GM15510 (cell line): ENCODE measurements around the gene OLFM1.

Experiments
- POLR2A ChIP-seq: IDR thresholded peaks from 3 replicates; pipeline ENCODE4 v1.6.1; 2011; ENCODE audit warnings: borderline replicate concordance; ENCODE audit not compliant: insufficient read length; ENCODE audit errors: extremely low read depth

OLFM1 gene

DNA sequence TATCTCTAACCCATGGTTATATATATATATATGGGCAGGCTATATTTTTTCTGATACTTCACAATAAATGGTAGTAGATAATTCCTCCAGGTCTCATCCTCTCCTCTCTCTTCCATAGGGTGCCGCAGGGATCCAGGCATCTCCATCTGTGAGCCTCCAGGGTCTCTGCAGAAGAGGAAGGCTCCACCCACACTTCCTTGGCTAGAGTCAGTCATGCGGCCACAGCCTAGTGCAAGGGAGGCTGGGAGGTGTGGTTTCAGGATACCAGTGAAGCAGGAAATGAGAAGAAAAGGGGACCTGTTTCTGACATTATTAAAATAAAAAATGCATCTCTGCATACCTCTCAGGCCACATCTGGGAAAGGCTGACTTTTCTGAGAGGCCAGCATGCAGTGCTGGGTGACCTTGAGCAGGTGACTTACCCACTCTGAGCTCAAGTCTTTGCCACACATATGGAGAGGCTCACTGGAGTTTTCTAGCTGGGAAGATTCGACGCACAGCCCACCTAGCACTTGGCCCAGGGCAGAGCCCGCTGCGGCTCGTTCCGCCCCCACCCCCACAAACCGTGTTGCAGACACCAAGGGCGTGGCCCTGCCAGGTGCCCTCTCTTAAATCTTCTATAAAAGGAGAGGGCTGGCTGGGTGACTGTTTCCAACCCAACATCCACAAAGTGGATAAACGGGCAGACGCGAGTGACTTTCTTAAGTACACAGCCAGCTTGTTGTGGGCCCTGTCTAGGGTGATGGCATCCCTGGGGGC, 47.9 kb downstream of the OLFM1 start:
- no peak for TF ChIP-seq POLR2A

DNA sequence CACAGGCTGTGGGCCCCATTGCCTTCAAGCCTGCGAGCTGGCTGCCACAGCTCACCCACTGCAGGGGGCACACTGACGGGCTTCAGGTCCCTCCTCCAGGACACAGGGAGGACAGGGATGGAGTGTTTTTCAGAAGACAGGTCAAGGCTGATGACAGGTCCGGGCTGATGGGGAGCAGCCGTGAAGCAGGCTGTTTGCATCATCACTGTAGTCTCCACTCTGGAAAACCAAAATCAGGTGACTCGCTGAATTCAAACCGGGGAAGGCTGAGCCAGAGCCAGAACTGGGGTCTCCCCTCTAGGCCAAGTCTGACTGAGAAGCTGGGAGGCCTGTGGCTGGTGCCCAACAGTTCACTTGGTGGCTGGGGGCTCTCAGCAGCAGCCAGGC, 48.5 kb downstream of the OLFM1 start:
- no peak for TF ChIP-seq POLR2A

DNA sequence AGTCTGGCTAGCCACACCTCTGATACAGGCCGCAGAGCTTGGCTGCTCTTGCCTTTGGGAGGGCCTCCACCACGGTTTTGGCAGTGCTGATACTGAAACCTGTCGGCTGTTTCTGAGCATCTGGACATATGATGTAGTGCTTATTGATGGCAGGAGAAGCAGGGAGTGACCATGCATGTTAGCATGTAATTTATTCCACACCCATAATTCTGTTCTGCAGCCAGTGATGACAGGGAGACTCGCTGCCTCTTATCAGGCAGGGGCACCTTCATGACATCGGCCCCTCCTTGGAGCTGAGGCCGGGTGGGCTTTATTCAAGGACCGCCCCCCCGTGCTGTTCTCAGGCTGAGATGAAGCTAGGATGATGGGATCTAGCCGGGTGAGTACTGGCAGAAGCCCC, 49.0 kb downstream of the OLFM1 start:
- no peak for TF ChIP-seq POLR2A

DNA sequence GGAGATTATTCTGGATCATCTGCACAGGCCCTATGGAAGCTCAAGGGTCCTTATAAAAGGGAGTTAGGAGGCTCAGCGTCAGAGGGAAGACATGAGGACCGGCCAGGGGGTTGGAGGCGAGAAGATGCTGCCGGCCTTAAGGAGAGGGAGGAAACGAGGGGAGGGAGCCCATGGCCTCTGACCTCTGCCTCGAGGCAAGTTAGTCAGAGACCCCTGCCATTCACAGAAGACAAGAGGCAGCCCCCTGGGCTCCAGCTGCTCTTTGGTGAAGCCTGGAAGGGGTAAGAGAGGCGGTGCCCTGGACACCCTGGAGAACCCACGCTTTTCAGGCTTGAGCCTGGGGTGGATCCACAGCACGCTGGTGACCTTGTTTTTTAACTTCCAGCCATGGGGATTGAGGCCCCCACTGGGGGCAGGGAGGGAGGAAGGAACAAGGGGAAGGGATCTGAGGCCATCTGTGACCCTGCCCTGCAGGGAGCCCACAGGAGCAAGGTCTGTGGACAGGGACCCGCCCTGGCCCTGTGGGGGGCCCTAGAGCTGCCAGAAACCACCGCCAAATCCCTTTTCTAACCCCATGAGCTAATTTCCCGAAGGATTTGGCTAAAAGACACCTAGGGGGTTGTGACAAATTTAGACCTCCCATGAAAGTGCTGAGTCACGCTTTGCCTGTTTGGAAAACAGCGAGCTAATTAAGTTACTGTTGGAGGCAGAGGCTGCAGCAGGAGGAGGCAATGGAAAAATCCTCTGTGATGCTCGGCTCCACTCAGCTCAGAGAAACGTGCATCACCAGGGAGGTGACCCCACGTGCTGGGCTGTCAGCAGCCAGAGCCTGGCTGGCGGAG, 49.7 kb downstream of the OLFM1 start:
- TF ChIP-seq POLR2A, result no peak

DNA sequence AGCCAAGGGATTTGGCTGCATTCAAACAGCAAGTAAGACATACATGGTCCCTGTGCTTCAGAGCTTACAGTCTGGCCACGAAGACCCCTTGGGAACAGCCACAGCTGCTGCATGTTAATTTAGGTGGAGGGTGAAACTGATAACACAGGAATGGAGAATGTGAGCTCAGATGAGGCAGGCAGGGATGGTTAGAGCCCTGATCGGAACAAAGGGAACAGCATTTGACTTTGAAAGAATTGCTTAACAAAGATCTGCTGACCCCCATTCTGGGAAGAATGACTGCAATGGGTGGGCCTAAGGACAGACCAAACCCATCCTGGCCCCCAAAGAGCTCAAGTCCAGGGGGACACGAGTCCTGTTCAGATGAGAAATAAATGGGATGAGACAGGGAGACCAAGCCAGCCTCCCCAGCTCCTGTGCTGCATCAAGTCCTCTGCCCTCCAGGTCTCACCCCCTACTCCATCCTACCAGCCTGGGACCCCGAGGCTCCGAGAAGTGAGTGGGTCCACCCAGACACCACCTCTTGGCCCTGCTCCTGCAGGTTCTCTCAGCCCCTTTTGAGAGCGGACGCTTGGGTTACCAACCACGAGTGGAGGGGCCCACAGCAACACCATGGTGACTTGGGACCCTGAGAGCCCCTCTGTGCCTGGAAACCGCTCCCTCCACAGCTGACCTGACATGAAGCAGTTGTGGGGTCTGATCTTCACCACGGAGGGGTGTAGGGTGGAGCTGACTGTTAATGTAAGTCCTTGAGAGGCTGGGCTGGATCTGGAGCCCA, 50.8 kb downstream of the OLFM1 start:
- no peak for TF ChIP-seq POLR2A

DNA sequence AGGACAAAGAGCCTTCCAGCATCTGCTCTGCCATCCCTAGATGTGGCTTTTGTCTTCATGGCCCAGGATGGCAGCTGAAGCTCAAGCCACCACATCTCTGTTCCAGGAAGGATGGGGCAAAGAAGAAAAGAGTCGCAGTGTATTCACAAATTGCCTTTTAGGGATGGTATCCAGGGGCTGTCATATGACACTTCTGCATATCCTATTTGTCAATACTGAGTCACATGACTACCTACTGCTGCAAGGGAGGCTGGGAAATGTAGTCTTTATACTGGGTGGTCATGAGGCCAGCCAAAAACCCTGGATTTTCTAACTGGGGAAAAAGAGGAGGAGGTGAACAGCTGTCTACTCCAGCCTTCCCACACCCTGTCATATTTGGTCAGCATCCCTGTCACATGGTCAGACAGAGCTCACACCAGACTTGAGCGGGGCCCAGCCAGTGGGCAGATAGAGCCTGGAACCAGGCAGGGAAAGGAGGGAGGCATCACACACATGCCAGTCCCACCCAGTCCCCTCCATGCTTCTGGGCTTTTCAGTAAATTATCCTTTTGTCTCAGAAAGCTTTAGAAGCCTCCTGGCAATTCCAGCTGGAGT, 52.0 kb downstream of the OLFM1 start:
- no peak for TF ChIP-seq POLR2A

DNA sequence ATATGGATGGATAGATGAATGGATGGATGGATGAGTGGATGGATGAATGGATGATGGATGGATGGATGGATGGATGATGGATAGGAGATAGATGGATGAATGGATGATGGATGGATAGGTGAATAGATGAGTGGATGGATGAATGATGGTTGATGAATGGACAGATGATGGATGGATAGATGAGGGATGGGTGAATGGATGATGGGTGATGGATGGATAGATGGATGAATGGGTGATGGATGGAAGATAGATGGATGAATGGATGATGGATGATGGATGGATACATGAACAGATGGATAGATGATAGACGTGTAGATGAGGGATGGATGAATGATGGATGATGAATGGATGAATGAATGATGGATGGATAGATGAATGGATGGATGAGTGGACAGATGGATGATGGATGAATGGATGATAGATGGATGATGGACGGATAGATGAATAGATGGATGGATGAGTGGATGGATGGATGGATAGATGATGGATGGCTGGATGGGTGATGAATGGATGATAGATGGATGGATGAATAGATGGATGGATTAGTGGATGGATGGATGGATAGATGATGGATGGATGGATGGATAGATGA, 53.8 kb downstream of the OLFM1 start:
- no peak for TF ChIP-seq POLR2A

DNA sequence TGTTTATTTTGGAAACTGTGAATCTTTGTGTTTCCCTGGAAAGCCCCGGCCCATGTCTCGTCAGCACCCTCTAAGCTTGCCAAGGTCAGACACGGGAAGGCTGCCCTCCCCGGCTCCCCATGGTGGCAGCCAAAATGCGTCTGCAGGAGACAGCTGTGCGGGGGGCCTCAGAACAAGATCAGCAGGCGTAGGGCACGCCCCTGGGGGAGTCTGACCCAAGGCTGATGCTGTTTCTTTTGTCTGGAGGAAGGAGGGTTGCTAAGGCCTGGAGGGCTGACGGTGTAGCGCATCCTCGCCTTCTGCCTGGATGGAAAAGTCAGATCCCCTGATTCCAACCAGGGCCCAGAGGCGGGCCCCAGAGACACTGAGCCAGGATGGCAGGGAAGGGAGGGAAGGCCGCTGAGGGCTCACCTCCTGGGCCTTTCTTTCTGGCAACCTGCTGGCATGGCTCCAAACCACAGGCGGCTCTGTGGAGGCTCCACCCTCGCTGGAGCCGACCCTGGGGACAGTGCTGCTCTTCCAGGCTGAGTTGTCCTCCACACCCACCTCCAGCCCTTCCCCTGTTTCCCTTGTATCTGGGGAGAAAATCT, 57.2 kb downstream of the OLFM1 start:
- TF ChIP-seq POLR2A, result no peak

DNA sequence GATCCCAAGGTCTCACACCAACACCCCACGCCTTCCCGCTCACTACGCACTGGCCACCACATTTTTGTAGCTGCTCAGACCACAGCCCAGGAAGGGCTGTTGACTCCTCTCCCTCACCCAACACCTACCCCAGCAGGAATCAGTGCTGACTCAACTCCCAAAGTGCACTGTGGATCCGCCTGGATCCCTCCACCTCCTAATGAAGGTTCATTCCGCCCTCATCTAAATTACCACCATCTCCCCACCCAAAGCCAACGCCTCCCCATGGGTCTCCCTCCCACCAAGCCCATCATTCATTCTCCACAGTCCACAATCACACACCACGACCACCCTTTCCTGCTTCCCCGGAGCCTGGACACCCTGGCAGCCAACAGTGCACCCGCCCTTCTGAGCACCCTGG, 57.8 kb downstream of the OLFM1 start:
- TF ChIP-seq POLR2A, result no peak

DNA sequence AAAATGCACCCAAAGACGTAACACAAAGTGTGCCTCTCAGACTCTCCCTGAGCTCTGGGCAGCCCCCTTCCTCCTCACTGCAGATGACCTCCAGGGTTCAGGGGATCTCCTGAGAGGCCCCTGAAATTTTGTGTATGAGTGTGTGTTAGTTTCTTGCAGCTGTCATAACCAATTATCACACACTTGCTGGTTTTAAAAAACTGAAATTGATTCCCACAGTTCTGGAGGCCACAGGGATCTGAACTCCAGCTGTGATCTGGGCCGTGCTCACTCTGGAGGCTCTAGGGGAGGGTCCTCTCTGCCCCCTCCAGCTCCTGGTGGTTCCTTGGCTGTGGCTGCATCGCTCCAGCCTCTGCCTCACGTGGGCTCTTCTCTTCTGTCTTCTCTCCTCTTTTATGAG, 58.8 kb downstream of the OLFM1 start:
- no peak for TF ChIP-seq POLR2A

DNA sequence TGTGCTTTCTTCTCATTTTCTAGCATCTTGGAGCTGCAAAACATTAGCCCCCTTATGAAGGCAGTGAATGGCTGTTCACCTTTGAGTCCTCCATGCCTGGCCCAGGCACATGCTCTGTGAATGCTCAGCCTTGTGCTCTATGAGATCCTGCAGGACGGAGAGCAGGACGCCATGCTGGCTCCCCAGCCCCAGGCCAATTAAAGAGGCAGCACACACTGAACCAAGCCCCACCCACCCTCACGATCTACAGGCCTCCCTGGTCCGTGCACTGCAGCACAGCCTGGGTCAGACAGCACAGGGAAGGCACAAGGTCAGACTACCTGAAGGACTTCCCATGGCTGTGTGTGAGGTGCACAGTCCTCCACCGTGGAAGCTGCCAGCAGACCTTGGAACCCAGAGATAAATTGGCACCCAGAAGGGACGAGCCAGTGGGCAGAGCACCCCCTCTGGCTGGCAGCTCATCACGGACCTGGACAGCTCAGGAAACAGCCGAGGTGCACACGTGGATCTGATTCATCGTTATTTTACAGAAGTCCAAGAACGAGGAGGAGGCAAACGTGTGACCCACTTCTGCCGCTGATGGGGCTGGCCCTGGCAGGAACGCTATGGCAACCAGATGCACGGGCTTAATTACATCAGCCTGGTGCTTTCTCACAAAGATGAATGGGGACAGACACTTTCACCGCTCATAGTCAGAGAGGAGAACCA, 59.5 kb downstream of the OLFM1 start:
- no peak for TF ChIP-seq POLR2A

DNA sequence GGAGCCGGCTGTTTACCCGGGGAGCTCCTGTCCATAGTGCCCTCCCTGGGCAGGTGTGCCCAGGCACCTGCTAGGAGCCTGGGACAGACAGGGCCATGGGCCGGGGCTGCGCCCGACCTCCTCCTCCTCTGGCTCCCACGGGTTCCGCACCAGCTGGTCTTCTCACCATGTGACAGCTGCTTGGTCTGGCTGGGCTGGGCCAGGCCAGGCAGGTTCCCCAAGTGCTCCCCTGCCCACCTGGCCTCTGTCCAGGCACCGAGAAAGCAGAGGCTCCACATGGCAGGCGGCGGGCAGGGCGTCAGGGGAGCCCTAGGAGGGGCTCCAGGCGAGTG, 60.0 kb downstream of the OLFM1 start:
- TF ChIP-seq POLR2A, result no peak

DNA sequence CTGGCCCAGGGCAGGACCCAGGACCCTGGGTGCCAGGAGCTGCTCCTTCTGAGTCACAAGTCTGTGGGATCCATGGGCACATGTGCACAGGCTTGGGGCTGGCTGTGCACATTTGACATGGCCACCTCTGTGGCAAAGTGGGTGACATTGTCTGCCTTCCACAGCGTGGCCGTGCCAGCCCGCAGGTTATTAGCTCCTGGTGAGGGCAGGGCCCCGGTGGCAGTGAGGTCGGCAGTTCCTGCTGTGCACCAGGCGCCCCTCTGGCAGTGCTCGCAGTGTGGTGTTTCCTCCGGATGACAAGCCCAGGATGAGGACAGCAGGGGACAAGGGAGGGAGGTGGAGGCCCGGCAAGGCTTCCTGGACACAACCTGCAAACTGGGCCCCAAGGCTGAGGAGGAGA, 60.5 kb downstream of the OLFM1 start:
- no peak for TF ChIP-seq POLR2A

DNA sequence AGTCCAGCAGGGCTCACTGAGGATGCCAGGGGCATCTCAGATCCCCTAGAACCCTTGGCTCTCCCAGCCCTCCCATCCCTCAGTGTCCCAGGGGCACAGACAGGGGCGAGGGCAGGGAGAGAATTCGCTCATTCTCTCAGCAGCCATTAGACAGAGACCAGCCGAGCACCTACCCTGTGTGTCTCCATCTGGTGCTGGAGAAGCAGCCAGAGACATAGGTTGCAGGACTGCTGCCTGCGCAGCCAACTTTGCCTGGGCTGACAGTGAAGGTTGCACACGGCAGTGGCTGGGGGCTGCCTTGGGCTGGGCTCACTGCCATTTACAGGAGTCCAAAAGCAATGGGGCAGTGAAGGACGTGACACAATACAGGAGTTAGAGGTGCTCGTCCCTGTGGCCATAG, 60.9 kb downstream of the OLFM1 start:
- no peak for TF ChIP-seq POLR2A
